SK-N-SH (cell line): ENCODE measurements around the gene PAGE1.

Experiments used
- CHD2 ChIP-seq: fragments of 150-350 bp; IDR thresholded peaks from 2 replicates; pipeline ENCODE4 v1.6.1; 2018; ENCODE audit warnings: low read length; ENCODE audit not compliant: partially characterized antibody
- EZH2phosphoT487 ChIP-seq: fragments of 200-600 bp; sonication (generic); IDR thresholded peaks from 2 replicates; pipeline ENCODE4 v1.6.1; 2017; ENCODE audit warnings: low read depth, mixed run types, mild to moderate bottlenecking, antibody characterized with exemption, moderate library complexity, borderline replicate concordance
- FOSL2 ChIP-seq: IDR thresholded peaks from 2 replicates; pipeline ENCODE4 v1.4.0; 2012; ENCODE audit warnings: low read depth, mild to moderate bottlenecking, moderate library complexity, borderline replicate concordance
- FOXJ3 ChIP-seq: sonication (generic); formaldehyde crosslinking; IDR thresholded peaks from 2 replicates; pipeline ENCODE4 v1.5.1; 2020; ENCODE audit warnings: mild to moderate bottlenecking, missing genetic modification reagents
- GATA2 ChIP-seq: sonication (generic); formaldehyde crosslinking; IDR thresholded peaks from 2 replicates; pipeline ENCODE4 v1.5.0; 2020; ENCODE audit warnings: mild to moderate bottlenecking, missing genetic modification reagents
- MXI1 ChIP-seq: IDR thresholded peaks from 2 replicates; pipeline ENCODE4 v1.6.1; 2012; ENCODE audit warnings: mild to moderate bottlenecking, low read depth, low read length, improper control_type of control experiment
- POLR2AphosphoS5 ChIP-seq: IDR thresholded peaks from 2 replicates; pipeline ENCODE4 v1.6.1; 2012; ENCODE audit warnings: low read depth, low read length
- RAD21 ChIP-seq: IDR thresholded peaks from 2 replicates; pipeline ENCODE4 v1.6.1; 2012; ENCODE audit warnings: mild to moderate bottlenecking, low read length
- RCOR1 ChIP-seq: fragments of 150-350 bp; IDR thresholded peaks from 2 replicates; pipeline ENCODE4 v1.6.1; 2017; ENCODE audit warnings: antibody characterized with exemption, low read length
- TAF1 ChIP-seq: IDR thresholded peaks from 2 replicates; pipeline ENCODE4 v1.6.1; 2012; ENCODE audit warnings: low read depth, mild to moderate bottlenecking, low read length, moderate library complexity, borderline replicate concordance
- TF ChIP-seq, protein P1 (sequence below): IDR thresholded peaks from 2 replicates; pipeline ENCODE4 v1.4.0; 2012; ENCODE audit warnings: low read depth
- TF ChIP-seq, protein P2 (sequence below): fragments of 200-600 bp; sonication (generic); IDR thresholded peaks from 2 replicates; pipeline ENCODE4 v1.6.1; 2017; ENCODE audit warnings: antibody characterized with exemption, mild to moderate bottlenecking, moderate library complexity
- TF ChIP-seq, protein P3 (sequence below): IDR thresholded peaks from 2 replicates; pipeline ENCODE4 v1.6.1; 2012; ENCODE audit warnings: mild to moderate bottlenecking, low read depth, low read length, moderate library complexity
- TF ChIP-seq, protein P4 (sequence below): IDR thresholded peaks from 2 replicates; pipeline ENCODE4 v1.4.0; 2012; ENCODE audit warnings: low read depth, borderline replicate concordance

DNA sequence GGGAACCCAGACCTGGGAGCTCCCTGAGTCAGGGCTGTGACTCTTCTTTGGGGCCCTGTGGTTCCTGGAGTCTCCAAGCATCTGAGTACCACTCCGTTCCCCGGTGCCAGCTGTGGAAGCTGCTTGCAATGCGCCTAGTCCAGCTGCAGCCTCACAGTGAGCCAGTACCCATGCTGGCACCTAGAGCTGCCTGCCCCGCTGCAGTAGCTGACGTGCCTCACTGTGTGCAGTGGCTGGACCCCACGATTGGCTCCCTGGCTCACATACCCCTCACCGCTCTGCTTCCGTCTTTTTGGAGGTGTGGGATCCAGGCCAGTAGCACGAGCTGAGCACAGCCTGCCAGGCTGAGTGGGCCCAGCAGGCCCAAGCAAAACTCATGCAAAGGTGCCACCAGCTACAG, 32.1 kb upstream of the PAGE1 start:
- TF ChIP-seq, protein P1, sequence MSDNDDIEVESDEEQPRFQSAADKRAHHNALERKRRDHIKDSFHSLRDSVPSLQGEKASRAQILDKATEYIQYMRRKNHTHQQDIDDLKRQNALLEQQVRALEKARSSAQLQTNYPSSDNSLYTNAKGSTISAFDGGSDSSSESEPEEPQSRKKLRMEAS: no peak
- no peak for TF ChIP-seq POLR2AphosphoS5
- TF ChIP-seq, protein P2, sequence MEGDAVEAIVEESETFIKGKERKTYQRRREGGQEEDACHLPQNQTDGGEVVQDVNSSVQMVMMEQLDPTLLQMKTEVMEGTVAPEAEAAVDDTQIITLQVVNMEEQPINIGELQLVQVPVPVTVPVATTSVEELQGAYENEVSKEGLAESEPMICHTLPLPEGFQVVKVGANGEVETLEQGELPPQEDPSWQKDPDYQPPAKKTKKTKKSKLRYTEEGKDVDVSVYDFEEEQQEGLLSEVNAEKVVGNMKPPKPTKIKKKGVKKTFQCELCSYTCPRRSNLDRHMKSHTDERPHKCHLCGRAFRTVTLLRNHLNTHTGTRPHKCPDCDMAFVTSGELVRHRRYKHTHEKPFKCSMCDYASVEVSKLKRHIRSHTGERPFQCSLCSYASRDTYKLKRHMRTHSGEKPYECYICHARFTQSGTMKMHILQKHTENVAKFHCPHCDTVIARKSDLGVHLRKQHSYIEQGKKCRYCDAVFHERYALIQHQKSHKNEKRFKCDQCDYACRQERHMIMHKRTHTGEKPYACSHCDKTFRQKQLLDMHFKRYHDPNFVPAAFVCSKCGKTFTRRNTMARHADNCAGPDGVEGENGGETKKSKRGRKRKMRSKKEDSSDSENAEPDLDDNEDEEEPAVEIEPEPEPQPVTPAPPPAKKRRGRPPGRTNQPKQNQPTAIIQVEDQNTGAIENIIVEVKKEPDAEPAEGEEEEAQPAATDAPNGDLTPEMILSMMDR: no peak
- no peak for TF ChIP-seq MXI1
- TF ChIP-seq RAD21: no peak
- TF ChIP-seq RCOR1: no peak
- TF ChIP-seq, protein P3, sequence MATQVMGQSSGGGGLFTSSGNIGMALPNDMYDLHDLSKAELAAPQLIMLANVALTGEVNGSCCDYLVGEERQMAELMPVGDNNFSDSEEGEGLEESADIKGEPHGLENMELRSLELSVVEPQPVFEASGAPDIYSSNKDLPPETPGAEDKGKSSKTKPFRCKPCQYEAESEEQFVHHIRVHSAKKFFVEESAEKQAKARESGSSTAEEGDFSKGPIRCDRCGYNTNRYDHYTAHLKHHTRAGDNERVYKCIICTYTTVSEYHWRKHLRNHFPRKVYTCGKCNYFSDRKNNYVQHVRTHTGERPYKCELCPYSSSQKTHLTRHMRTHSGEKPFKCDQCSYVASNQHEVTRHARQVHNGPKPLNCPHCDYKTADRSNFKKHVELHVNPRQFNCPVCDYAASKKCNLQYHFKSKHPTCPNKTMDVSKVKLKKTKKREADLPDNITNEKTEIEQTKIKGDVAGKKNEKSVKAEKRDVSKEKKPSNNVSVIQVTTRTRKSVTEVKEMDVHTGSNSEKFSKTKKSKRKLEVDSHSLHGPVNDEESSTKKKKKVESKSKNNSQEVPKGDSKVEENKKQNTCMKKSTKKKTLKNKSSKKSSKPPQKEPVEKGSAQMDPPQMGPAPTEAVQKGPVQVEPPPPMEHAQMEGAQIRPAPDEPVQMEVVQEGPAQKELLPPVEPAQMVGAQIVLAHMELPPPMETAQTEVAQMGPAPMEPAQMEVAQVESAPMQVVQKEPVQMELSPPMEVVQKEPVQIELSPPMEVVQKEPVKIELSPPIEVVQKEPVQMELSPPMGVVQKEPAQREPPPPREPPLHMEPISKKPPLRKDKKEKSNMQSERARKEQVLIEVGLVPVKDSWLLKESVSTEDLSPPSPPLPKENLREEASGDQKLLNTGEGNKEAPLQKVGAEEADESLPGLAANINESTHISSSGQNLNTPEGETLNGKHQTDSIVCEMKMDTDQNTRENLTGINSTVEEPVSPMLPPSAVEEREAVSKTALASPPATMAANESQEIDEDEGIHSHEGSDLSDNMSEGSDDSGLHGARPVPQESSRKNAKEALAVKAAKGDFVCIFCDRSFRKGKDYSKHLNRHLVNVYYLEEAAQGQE: no peak
- TF ChIP-seq CHD2: no peak
- no peak for TF ChIP-seq EZH2phosphoT487
- TF ChIP-seq FOXJ3 (CRISPR knock-in tag): no peak
- TF ChIP-seq TAF1: no peak
- TF ChIP-seq, protein P4, sequence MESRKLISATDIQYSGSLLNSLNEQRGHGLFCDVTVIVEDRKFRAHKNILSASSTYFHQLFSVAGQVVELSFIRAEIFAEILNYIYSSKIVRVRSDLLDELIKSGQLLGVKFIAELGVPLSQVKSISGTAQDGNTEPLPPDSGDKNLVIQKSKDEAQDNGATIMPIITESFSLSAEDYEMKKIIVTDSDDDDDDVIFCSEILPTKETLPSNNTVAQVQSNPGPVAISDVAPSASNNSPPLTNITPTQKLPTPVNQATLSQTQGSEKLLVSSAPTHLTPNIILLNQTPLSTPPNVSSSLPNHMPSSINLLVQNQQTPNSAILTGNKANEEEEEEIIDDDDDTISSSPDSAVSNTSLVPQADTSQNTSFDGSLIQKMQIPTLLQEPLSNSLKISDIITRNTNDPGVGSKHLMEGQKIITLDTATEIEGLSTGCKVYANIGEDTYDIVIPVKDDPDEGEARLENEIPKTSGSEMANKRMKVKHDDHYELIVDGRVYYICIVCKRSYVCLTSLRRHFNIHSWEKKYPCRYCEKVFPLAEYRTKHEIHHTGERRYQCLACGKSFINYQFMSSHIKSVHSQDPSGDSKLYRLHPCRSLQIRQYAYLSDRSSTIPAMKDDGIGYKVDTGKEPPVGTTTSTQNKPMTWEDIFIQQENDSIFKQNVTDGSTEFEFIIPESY: no peak
- no peak for TF ChIP-seq GATA2
- TF ChIP-seq FOSL2: no peak
